Measurements from ENCODE around the gene PARP8.
A peak's percentile ranks its signal among the peaks of the same experiment; 100 is the strongest.
"Not testable (repeated sequence)": the region's sequence is repeated elsewhere in the genome, so short reads cannot be mapped to it uniquely, and the experiment has no call there.

PARP8 gene, protein sequence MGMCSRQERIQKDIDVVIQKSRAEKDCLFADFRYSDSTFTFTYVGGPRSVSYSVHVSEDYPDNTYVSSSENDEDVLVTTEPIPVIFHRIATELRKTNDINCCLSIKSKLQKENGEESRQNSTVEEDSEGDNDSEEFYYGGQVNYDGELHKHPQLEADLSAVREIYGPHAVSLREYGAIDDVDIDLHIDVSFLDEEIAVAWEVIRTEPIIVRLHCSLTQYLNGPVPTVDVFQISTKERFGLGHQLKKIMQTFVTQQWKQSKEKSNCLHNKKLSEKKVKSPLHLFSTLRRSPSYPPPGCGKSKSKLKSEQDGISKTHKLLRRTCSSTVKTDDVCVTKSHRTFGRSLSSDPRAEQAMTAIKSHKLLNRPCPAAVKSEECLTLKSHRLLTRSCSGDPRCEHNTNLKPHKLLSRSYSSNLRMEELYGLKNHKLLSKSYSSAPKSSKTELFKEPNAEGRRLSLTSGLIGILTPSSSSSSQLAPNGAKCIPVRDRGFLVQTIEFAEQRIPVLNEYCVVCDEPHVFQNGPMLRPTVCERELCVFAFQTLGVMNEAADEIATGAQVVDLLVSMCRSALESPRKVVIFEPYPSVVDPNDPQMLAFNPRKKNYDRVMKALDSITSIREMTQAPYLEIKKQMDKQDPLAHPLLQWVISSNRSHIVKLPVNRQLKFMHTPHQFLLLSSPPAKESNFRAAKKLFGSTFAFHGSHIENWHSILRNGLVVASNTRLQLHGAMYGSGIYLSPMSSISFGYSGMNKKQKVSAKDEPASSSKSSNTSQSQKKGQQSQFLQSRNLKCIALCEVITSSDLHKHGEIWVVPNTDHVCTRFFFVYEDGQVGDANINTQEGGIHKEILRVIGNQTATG

DNA sequence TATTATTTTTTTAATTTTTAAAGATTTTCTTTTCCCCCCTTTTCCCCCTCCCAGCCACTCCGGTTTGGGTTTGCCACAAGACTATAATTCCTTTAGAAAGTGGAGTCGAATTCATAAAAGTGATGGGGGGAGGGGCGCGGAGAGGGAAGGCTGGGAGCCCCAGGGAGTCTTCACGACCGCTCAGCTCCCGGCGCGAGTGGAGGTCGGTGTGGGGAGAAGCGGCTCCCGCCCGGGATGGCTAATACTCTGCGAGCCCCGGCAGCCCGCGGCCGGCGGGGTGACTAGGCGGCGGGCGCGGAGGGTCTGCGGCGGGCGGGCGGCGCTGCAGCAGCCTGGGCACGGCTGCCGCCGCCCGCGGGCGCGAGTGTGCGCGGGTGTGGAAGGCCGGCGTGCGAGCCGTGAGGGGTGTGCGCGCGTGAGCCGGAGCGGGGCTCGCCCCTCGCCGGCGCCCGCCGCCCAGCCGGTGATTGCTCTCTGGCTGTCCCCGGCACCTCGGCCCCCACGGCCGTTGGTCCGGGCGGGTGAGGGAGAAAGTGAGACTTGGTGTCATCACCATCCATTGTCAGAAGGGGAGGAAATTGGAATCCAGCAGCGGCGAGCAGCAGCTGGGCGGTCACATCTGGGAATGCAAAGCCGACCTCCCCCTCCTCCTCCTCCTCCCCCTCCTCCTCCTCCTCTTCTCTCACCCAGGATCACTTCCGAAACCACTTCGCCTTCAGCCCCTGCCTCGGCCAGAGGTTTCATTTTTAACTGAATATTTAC lies at the start of gene PARP8:
TSS of gene PARP8 (plus strand) at position 377 of the 762 bp plus-strand sequence. CDS start 459 bp downstream, outside the sequence.
- peak within 1 kb of the TSS; percentile 84 to 99 (median 96) for H3K27ac ChIP-seq
- peak within 1 kb of the TSS; percentile 76 to 97 (median 86) for H3K4me3 ChIP-seq

GRCh38 chr5:50623666-50624065 lies 42.8 kb upstream of the PARP8 start:
- H3K27ac ChIP-seq: no peak overlapping the region
- no peak overlapping the region for H3K4me3 ChIP-seq

GRCh38 chr5:50634866-50635265 lies 31.6 kb upstream of the PARP8 start:
- H3K4me3 ChIP-seq: not testable (repeated sequence)

GRCh38 chr5:50637576-50637975 lies 28.9 kb upstream of the PARP8 start:
- not testable (repeated sequence) for H3K27ac ChIP-seq, H3K4me3 ChIP-seq

More at GRCh38 chr5:50634866-50635265, 31.6 kb upstream of the PARP8 start:
- peak overlapping the region in 5 of 21 experiments; percentile 11 to 78 (median 55) for H3K27ac ChIP-seq

DNA sequence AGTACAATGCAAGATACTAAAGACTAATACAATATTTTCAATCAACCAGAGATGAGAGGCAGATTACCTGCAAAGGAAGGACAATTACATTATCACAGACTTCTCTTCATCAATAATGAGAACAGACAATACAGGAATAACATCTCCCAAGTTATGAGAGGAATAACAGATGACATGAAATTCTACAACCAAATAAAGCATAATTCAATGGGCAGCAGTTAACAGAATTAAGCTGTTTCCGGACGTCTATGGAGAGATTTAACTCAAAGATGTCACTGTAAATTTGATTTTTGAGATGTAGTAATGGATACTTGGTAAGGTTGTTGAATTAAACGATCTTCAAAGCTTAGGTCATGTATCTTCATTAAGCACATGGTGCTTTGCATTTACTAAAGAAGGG lies 19.8 kb upstream of the PARP8 start:
- Histone ChIP-seq H3K4me3 (no peak overlapping the region), H3K27ac (no peak overlapping the region)

DNA sequence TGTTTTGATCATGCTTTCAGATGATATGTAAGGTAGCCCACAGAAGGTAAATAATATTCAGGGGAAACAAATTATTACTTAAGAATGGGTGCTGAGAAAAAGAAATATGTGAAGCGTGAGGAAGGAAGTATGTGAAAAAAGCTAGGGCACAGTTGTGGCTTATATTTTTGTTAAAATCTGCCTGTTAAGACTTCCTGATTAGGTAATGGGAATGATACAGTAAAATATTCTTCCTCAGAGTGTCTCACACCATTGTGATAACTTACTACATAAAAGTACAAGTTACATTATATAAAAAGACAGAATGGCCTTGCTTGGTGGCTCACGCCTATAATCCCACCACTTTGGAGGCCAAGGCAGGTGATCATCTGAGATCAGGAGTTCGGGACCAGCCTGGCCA lies 18.7 kb upstream of the PARP8 start:
- no peak overlapping the region for H3K27ac ChIP-seq
- H3K4me3 ChIP-seq: no peak overlapping the region

- Histone ChIP-seq H3K27ac (no peak overlapping the region), H3K4me3 (no peak overlapping the region)
These were observed 12.5 kb upstream of the PARP8 start for GRCh38 chr5:50653946-50654345.

DNA sequence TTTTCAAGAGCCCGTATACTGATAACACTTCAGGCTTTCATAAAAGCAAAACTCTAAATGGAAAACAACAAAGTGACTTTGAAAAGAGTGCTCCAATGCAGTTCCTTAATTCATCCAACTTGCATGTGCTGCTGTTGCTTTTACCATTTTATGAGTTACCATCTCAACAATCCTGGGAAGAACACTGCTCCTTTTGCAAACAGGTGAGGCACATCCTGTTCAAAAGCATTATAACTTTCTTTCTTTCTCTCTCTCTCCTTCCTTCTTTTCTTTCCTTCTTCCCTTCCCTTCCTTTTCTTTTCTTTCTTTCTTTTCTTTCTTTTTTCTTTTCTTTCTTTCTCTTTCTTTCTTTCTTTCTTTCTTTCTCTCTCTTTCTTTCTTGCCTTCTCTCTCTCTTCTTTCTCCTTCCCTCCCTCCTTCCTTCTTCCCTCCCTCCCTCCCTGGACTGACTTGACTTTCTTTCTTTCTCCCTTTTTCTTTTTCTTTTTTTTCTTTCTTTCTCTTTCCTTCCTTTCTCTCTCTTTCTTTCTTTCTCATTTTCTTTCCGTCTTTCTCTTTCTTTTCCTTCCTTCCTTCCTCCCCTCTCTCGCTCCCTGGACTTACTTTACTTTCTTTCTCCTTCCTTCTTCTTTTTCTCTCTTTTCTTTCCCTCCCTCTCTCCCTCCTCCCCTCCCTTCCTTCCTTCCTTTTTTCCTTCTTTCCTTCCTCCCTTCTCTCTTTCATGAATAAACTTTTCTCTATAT lies 11.2 kb upstream of the PARP8 start:
- H3K4me3 ChIP-seq: no peak overlapping the region
- H3K27ac ChIP-seq: no peak overlapping the region

DNA sequence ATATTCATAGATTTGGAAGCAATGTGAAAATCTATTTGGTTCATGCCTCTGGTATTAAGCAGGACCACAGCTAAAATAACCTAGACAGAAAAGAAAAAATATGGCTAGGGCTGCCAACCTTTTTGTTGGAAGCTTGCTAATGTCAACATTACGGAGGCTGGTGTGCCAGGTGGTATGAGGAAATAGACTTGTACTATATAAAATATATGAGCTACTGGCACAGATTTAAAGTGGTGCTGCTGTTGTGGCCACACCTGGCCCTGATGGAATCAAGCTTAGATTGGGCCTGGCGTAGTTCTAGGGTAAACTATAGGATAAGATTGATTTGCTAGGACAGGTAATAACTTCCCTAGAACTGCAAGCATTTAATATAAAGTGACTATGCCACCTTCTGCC lies 10.6 kb upstream of the PARP8 start:
- H3K27ac ChIP-seq: no peak overlapping the region
- H3K4me3 ChIP-seq: no peak overlapping the region

GRCh38 chr5:50657044-50657443 lies 9.4 kb upstream of the PARP8 start:
- H3K4me3 ChIP-seq: no peak overlapping the region
- H3K27ac ChIP-seq: no peak overlapping the region

DNA sequence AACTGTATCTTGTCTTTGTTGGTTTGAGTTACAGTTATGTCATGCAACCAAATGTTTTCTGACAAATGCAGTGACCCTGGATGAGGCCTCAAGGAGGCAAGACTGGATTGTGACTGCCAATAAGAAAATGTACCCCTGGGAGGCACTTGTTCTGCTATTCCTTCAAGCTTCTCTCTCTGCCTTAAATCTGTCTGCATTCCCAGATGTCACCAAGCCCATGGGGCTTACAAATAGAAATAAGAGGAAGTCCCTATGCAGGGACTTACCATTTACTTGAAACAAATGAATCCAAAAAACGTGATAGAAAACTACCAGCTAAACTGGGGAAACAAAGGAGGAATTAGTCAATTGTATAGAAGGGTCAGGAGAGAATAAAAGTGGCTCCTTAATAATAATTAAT lies 8.2 kb upstream of the PARP8 start:
- Histone ChIP-seq H3K4me3 (no peak overlapping the region), H3K27ac (no peak overlapping the region)

DNA sequence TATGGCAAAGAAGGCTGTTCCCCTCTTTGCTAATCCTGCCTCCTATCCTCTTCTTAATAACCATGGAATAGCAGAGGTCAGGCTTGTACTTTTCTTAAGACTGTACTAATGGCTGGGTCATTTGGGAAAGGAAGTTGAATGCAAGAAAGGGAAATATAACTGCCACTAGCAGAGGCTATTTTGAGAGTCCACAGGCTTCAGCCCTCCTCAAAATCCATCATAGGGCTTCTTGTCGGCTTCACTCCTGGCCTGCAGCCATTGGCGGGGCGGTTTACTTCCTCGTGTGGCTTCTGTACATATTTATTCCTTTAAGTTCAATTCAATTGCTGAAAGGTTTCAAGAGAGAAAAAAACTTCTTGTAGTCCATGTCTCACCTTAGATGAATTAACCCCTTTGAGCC lies 2.8 kb upstream of the PARP8 start:
- H3K4me3 ChIP-seq: no peak overlapping the region
- peak overlapping the region in 2 of 21 experiments; percentile 9 to 15 for H3K27ac ChIP-seq

DNA sequence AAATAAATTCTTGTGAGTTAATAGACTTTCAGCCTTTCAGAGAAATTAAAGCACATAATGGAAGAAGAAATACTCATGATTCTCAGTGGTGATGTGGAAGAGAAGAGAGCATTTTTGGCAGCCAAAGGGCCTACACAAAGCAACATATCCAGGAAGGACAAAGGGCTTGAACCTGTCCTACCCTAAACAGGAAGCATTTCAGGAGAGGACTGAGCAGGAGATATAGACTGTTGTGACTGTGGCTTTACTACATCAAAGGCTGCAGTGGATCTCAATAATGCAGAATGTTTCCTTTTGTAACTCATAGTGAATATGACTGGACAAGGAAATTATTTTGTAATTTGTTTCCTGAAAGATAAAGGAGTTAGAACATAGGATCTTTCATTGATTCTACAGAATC lies 1.3 kb upstream of the PARP8 start:
- Histone ChIP-seq H3K4me3 (no peak overlapping the region), H3K27ac (peak overlapping the region in 6 of 21 experiments; percentile 49 to 99 (median 92))

- Histone ChIP-seq H3K27ac (peak overlapping the region in 20 of 21 experiments; percentile 84 to 99 (median 96)), H3K4me3 (peak overlapping the region; percentile 76 to 97 (median 86))
These were observed 655 bp upstream of the PARP8 start for GRCh38 chr5:50665761-50666202.

- H3K27ac ChIP-seq: peak overlapping the region; percentile 84 to 99 (median 96)
- H3K4me3 ChIP-seq: peak overlapping the region; percentile 76 to 97 (median 86)
These were observed 701 bp downstream of the PARP8 start for GRCh38 chr5:50667023-50667652.

DNA sequence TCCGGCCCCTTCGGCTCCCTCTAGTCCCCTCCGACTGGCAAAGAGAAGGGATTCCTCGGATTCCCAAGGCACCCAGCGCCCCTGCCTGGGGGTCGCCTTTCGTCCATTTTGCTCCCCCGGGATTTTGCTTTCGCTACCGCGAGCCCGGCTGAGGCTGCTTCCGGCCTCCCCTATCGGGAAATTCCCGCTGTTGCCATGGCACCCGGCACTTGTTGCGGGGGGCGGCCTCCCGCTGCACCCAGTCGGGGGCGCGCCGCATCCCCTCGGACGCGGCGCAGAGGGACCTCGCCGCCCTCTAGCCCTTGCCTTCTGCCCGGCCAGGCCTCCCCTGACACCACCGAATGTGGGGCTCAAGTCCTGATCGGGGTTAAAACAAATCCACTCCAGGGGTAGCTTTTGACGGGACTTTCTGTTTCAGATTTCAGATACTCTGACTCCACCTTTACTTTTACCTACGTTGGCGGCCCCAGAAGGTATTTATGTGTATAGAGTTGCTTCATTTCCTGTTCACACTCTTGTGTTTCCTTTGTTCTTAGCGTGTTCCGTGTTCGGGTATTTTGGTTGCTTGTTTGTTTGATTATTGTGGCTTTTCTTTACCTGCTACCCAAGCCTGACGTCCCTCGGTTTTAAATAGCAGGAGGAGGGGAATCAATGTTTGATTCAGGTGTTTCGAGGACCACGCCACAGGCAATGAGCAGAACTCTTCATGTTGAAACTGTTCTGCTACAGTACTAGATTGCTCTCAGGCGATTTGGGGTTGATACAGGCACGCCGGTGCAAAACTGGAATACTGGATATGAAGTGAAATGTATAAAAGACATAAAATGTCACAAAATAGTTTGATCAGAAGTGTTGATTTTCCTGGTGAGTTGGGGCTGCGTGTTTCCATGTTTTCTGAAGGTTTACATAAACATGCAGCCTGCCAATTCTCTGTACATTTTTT lies 1.5 kb downstream of the PARP8 start:
- H3K4me3 ChIP-seq: peak overlapping the region; percentile 76 to 97 (median 86)
- H3K27ac ChIP-seq: peak overlapping the region; percentile 84 to 99 (median 96)

DNA sequence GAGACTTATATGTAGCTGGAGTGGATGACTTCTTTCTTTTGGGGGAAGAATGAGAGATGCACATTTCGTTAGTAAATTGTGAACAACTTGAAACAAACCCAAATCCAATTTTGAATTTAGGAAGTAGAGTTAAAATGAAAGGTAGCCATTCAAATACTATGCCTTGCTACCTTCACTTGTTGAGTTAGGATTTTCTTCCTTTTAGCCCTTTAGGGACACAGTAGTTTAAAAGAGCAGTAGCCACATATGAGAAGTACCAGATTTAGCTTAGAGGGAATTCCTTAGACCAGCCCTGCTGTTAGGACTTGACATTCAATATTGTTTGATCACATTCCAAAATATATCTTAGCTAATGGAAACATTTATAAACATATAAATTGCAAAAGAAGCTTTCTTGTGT lies 2.2 kb downstream of the PARP8 start:
- peak overlapping the region; percentile 76 to 97 (median 86) for H3K4me3 ChIP-seq

GRCh38 chr5:50672663-50673062 lies 6.2 kb downstream of the PARP8 start:
- H3K27ac ChIP-seq: no peak overlapping the region
- no peak overlapping the region for H3K4me3 ChIP-seq

More for the DNA sequence above, 2.2 kb downstream of the PARP8 start:
- H3K27ac ChIP-seq: peak overlapping the region in 18 of 21 experiments; percentile 85 to 99 (median 96)

Data from skin epidermis (tissue), 12 donors.